ENCODE measurements around the gene ZBTB16. TPM values are rescaled to one million over a fixed set of nuclear protein-coding genes. Genes with fewer than 3 reads are reported as not detected.

The ZBTB16 gene
- total RNA-seq, 1 donor from 2014 or later = 11.9 TPM

DNA sequence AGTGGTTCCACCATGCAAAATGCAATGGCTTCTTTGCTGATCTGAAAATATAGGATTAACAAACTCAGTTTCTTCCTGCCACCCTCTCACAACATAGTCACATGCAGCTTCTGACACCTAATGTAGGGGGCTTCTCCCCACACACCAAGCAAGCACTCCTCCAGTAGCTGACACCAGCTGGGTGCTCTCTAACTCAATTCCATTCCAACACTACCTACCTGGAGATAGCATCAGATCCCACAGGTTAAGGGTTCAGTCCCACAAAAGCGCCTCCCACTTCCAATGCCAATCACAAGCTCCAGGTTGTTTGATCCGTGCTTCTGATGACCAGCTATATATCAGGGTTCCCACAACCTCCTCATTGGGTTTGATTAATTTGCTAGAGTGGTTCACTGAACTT, 204.9 kb downstream of the ZBTB16 start:
- Mint-ChIP-seq H3K36me3 (no peaks in the 10 kb centered on the region), H3K4me1 (ENCODE audit: unreplicated experiment) (peaks cover 8% of the 10 kb centered on the region), H3K9me3 (no peaks in the 10 kb centered on the region), H3K27ac (no peak overlapping the region), H3K27me3 (peaks cover 16% of the 10 kb centered on the region), H3K4me3 (no peak overlapping the region)
- no peak for DNase-seq (ENCODE audit: extremely low spot score, unreplicated experiment)
- no peak for TF ChIP-seq CTCF (conservative IDR thresholded peaks at IDR 0.05)

DNA sequence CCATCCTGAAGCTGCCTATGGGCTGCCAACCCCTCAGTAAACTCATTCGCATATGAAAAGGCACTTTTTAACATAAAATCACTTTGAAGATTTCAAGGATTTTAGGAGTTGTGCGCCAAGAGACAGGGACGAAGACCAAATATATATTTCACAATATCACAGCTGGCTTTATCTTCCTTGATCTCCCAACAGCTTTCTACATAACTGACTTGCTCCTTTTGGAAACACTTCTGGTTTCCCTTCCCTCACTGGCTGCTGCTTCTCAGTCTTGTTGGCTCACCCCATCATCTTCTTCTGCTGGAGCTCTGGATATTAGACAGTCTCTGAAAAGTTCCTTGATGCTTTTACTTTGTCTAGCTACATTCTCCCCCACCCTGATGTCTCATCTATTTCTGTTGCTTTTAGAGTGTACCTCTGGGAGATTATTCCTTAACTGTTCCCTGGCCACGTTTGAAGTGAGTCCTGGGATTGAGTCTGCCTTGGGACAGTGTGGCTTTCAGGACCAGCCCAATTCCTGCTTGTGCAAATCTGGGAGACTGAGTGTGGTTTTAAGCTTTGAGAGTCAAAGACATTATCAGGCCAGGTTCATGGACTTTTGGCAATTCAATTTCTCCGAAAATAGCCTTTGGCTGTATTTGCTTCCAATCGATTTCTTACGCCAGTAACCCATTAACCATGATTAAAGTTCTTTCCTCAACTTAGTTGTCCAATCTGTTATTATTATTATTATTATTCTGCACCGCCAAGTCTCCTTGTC, 205.8 kb downstream of the ZBTB16 start:
- Mint-ChIP-seq H3K27me3 (peaks cover 11% of the 10 kb centered on the region), H3K4me1 (ENCODE audit: unreplicated experiment) (peaks cover 1% of the 10 kb centered on the region), H3K4me3 (no peak overlapping the region), H3K36me3 (no peaks in the 10 kb centered on the region), H3K27ac (no peak overlapping the region), H3K9me3 (no peaks in the 10 kb centered on the region)
- no peak for TF ChIP-seq CTCF (conservative IDR thresholded peaks at IDR 0.05)
- DNase-seq (ENCODE audit: extremely low spot score, unreplicated experiment) = no peak

DNA sequence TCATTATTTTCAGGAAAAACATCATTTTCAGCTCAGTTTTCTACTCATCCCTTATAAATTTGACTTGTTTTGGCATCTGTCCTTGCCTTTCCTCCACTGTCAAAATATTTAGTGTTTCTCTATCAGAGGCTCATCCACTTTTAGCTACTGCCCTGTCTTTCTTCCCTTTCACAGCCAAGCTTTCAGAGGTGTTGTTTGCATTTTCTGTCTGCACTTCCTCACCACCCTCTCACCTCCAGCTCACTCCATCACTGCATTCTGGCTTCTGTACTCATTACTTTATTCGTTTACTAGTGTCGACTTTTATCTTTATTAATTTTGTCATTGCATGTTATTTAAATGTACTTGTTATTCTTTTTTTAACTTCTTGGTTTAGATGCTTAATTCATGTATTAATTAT, 210.0 kb downstream of the ZBTB16 start:
- H3K4me1 Mint-ChIP-seq (ENCODE audit: unreplicated experiment) = no peaks in the 10 kb centered on the region
- no peak overlapping the region for H3K4me3 Mint-ChIP-seq
- H3K9me3 Mint-ChIP-seq = no peaks in the 10 kb centered on the region
- DNase-seq (ENCODE audit: extremely low spot score, unreplicated experiment) = peak; percentile 2
- H3K36me3 Mint-ChIP-seq = no peaks in the 10 kb centered on the region
- TF ChIP-seq CTCF (conservative IDR thresholded peaks at IDR 0.05) = no peak
- peaks cover 29% of the 10 kb centered on the region for H3K27me3 Mint-ChIP-seq
- H3K27ac Mint-ChIP-seq = no peak overlapping the region

GRCh38 chr11:114270531-114271270, 211.2 kb downstream of the ZBTB16 start:
- H3K9me3 Mint-ChIP-seq = no peaks in the 10 kb centered on the region
- peak; percentile 15 for DNase-seq (ENCODE audit: extremely low spot score, unreplicated experiment)
- H3K4me1 Mint-ChIP-seq (ENCODE audit: unreplicated experiment) = no peaks in the 10 kb centered on the region
- H3K4me3 Mint-ChIP-seq = no peak overlapping the region
- H3K36me3 Mint-ChIP-seq = no peaks in the 10 kb centered on the region
- peaks cover 34% of the 10 kb centered on the region for H3K27me3 Mint-ChIP-seq
- TF ChIP-seq CTCF (conservative IDR thresholded peaks at IDR 0.05) = no peak
- no peak overlapping the region for H3K27ac Mint-ChIP-seq

DNA sequence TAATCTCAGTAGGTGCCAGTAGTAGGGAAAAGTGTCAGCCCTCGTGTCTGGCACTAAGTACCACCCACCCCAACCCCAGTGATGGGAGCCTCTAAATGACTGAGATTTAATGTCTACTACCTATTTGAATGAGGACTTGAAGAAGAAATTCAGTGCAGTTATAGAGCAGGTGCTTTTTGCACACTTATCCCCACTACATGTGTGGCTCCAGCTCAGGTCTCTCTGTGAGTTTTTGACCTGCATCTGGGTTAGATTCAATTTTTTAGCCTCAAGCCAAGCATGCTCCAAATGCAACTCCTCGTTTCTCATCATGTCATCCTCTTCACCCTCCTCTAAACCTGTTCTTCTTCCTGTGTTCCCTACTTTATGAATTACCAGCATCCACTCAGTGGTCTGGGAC, 211.8 kb downstream of the ZBTB16 start:
- Mint-ChIP-seq H3K27ac (no peak overlapping the region), H3K4me3 (no peak overlapping the region), H3K36me3 (no peaks in the 10 kb centered on the region), H3K4me1 (ENCODE audit: unreplicated experiment) (no peaks in the 10 kb centered on the region), H3K27me3 (peaks cover 33% of the 10 kb centered on the region), H3K9me3 (no peaks in the 10 kb centered on the region)
- DNase-seq (ENCODE audit: extremely low spot score, unreplicated experiment) = peak; percentile 2
- no peak for TF ChIP-seq CTCF (conservative IDR thresholded peaks at IDR 0.05)

All from type B pancreatic cell (in vitro differentiated cells).